Activated CD8-positive, alpha-beta memory T cell treated with anti-CD3 and anti-CD28 coated beads, Interleukin-2, amount 50 U/mL, for 4 hours (primary cell): Measurements from ENCODE around the gene ZBTB32.
"Not testable (repeated sequence)": the region's sequence is repeated elsewhere in the genome, so short reads cannot be mapped to it uniquely, and the experiment has no call there.

Source experiments
- DNase-seq: peaks from one replicate; pipeline ENCODE4 v3.0.0-alpha.2; 2020

The ZBTB32 gene

DNA sequence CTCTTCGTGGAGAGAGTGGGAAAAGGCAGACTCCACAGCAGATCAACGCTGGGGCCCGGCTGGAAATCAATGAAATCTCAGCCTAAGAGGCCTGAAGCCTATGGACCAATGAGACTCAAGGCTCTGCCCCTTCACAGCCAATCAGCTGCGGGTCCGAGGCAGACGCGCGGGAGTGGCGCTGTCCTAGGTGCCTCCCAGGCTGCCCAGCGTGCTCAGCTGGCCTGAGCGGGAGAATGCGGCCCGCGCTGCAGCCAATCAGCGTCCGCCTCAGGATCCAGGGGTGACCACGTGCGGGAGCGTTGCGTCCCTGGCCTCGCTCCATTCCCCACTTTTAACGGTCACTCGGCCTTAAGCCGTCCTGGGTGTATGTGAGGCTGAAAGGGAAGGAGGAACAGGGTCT, at the start of gene ZBTB32:
TSS of gene ZBTB32 (plus strand) at position 341 of the 400 bp plus-strand sequence. CDS start 10,069 bp downstream, outside the sequence.
- no peak for DNase-seq

- not testable (repeated sequence) for DNase-seq
Observed at GRCh38 chr19:35654828-35655227, 49.5 kb upstream of the ZBTB32 start.

- no peak for DNase-seq
Observed at GRCh38 chr19:35655600-35655999, 48.8 kb upstream of the ZBTB32 start.

- no peak for DNase-seq
Observed at GRCh38 chr19:35656700-35657099, 47.7 kb upstream of the ZBTB32 start.

- DNase-seq: no peak
Observed at GRCh38 chr19:35657904-35658700, 46.3 kb upstream of the ZBTB32 start.

- no peak for DNase-seq
Observed at GRCh38 chr19:35661995-35662340, 42.4 kb upstream of the ZBTB32 start.

GRCh38 chr19:35663981-35664380, 40.4 kb upstream of the ZBTB32 start:
- no peak for DNase-seq

DNA sequence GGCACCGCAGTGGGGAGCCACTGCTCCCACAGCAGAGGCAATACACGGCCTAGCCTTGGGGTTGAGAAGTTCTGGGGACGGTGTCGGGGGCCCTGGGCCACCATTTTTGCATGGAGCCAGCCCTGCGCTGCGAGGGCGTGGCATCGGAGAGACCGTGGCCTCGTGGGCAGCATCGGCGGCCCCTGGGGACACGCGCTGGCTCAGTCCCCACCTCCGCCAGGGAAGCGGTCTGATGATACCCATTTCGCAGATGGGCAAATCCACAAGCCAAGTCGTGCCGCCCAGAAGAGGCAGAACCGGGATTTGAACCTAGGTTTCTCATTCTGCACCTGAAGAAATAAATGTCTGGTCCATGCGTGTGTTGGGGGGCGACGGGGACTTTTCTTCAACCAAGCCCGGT, 39.2 kb upstream of the ZBTB32 start:
- DNase-seq: no peak

GRCh38 chr19:35665604-35666003, 38.8 kb upstream of the ZBTB32 start:
- DNase-seq: no peak

GRCh38 chr19:35666251-35666913, 38.0 kb upstream of the ZBTB32 start, which contains the start of gene UPK1A:
Gene UPK1A (plus strand): TSS chr19:35666517. CDS start chr19:35666813, 296 bp downstream.
- DNase-seq: no peak

GRCh38 chr19:35669566-35669965, 34.8 kb upstream of the ZBTB32 start:
- no peak for DNase-seq

DNA sequence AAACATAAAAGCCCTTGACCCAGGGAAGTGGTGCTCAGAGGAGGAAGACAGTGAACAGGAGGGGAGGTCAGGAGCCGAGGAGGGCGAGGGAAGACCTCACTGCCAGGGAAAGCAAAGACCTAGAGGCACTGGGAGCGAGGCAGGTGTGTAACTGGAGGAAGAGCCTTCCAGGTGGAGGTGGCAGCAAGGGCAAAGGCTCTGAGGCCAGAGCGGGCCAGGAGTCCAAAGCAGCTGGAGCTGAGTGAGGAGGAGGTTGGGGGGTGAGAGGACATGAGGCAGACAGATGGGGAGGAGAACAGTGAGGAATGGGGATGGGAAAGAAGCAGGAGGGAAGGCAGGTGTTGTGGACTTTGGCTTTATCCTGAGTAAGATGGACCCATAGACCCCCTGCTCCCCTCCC, 34.4 kb upstream of the ZBTB32 start:
- no peak for DNase-seq

- DNase-seq: no peak
Observed at GRCh38 chr19:35670686-35671085, 33.7 kb upstream of the ZBTB32 start.

DNA sequence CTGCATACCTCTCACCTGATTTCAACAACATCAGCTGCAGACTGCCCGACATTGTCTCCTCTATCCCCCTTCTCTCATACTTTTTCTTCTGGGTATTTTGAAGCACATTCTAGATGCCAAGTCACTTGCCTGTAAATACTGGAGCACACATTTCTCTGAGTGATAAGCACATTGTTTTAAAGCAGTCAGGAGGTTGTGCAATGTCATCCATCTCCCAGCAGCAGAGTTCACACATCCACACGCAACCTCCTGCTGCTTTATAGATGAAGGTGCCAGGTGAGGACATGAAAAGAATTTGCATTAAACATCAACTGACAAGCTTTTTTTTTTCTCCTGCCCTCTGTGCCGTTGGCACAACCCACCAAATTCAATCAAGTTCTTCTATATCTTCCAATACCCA, 32.5 kb upstream of the ZBTB32 start:
- no peak for DNase-seq

DNA sequence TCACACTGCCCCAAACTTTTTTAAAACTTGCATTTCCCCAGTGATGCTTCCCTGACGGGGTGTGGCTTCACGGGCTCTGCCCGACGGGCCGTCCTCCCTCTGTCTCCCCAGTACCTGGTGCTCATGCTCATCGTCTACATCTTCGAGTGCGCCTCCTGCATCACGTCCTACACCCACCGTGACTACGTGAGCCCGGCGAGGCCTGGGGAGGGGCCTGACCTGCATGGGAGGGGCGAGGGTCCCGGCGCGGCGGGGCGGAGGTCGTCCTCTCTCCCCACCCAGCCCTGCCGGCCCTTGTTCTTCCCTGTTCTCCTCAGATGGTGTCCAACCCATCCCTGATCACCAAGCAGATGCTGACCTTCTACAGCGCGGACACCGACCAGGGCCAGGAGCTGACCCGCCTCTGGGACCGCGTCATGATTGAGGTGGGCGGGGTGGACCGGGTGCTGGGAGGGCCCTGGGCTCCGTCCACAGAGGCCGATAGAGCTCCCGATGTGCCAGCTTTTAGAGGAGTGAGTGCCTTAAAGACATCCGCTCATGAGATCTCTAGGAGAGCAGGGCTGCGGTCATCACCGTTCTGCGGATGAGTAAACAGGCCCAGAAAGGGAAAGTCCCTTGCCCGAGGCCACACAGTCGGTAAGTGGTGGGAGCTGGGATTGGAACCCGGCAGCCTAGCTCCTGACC, 31.1 kb upstream of the ZBTB32 start:
- peak; percentile 32 for DNase-seq

DNA sequence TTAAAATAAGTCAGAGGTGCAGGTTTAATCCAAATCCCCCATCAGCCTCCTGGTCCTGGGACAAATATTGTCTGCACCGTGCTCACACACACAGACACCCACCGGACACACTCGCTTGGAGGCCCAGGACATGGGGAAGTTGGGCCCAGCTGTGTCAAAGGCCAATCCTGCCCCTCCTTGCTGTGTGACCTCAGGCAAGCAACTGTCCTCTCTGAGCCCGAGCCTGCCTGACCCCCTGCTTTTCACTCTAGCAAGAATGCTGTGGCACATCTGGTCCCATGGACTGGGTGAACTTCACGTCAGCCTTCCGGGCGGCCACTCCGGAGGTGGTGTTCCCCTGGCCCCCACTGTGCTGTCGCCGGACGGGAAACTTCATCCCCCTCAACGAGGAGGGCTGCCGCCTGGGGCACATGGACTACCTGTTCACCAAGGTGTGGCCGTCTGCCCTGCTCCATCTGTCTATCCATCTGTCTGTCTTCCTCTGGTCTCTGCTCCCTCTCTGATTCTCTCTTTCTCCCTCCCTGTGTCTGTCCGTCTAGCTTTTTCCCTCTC, 28.7 kb upstream of the ZBTB32 start:
- DNase-seq: no peak

- DNase-seq: no peak
Observed at GRCh38 chr19:35689836-35690235, 14.5 kb upstream of the ZBTB32 start.

GRCh38 chr19:35691106-35691505, 13.3 kb upstream of the ZBTB32 start:
- not testable (repeated sequence) for DNase-seq

DNA sequence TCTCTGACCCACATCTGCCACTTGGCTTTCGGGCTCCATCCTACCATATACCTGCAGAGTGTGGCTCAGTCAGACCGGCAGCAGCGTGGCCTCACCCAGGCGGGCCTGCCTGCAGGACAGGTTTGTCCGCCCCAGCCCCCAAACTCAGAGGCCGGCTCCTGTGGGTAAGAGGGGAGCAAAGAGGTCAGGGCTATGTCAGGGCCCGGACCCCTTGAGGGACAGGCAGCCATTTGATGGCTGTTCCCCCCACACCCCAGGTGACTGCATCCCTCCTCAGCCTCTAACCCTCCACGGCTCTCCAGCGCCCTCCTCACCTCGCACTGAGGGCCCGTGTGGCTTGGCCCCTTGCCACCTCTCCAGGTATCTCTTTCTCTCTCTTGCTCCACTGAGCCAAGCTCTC, 12.3 kb upstream of the ZBTB32 start:
- DNase-seq: no peak

GRCh38 chr19:35693422-35693821, 10.9 kb upstream of the ZBTB32 start:
- no peak for DNase-seq

DNA sequence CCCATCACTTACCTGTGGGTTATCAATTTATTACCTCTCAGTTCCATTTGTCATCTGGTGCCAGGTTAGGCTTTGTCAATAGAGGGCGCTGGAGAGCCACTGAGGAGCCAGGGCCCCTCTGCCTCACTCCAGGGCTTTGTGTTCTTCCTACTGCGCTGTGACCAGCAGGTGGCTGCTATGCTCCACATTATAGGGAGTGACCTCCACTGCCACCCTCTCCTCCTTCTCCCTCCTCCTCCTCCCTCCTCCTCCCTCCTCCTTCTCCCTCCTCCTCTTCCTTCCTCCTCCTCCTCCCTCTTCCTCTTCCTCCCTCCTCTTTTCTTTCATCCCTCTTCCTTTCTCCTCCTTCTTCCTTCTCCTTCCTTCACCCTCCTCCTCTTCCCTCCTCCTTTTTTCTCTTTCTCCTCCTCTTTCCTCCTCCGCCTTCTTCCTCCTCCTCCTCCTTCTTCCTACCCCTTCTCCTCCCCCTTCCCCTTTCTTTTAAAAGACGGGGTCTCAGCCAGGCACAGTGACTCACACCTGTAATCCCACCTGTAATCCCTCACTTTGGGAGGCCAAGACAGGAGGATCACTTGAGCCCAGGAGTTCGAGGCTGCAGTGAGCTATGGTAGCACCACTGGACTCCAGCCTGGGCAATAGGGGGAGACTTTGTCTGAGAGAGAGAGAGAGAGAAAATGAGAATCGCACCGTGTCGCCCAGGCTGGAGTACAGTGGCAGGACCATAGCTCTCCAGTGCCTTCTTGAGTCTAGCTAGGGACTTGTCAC, 10.3 kb upstream of the ZBTB32 start:
- DNase-seq: peak; percentile 90

- DNase-seq: no peak
Observed at GRCh38 chr19:35695895-35696422, 8.4 kb upstream of the ZBTB32 start.
